Measurements from ENCODE around the gene SCRN2. TPM values are rescaled to one million over a fixed set of nuclear protein-coding genes. Genes with fewer than 3 reads are reported as not detected.

The SCRN2 gene
- total and polyA plus RNA-seq, 2 experiments from 2014 or later, result 40.6 to 45.5 TPM

- TF ChIP-seq, protein P1, sequence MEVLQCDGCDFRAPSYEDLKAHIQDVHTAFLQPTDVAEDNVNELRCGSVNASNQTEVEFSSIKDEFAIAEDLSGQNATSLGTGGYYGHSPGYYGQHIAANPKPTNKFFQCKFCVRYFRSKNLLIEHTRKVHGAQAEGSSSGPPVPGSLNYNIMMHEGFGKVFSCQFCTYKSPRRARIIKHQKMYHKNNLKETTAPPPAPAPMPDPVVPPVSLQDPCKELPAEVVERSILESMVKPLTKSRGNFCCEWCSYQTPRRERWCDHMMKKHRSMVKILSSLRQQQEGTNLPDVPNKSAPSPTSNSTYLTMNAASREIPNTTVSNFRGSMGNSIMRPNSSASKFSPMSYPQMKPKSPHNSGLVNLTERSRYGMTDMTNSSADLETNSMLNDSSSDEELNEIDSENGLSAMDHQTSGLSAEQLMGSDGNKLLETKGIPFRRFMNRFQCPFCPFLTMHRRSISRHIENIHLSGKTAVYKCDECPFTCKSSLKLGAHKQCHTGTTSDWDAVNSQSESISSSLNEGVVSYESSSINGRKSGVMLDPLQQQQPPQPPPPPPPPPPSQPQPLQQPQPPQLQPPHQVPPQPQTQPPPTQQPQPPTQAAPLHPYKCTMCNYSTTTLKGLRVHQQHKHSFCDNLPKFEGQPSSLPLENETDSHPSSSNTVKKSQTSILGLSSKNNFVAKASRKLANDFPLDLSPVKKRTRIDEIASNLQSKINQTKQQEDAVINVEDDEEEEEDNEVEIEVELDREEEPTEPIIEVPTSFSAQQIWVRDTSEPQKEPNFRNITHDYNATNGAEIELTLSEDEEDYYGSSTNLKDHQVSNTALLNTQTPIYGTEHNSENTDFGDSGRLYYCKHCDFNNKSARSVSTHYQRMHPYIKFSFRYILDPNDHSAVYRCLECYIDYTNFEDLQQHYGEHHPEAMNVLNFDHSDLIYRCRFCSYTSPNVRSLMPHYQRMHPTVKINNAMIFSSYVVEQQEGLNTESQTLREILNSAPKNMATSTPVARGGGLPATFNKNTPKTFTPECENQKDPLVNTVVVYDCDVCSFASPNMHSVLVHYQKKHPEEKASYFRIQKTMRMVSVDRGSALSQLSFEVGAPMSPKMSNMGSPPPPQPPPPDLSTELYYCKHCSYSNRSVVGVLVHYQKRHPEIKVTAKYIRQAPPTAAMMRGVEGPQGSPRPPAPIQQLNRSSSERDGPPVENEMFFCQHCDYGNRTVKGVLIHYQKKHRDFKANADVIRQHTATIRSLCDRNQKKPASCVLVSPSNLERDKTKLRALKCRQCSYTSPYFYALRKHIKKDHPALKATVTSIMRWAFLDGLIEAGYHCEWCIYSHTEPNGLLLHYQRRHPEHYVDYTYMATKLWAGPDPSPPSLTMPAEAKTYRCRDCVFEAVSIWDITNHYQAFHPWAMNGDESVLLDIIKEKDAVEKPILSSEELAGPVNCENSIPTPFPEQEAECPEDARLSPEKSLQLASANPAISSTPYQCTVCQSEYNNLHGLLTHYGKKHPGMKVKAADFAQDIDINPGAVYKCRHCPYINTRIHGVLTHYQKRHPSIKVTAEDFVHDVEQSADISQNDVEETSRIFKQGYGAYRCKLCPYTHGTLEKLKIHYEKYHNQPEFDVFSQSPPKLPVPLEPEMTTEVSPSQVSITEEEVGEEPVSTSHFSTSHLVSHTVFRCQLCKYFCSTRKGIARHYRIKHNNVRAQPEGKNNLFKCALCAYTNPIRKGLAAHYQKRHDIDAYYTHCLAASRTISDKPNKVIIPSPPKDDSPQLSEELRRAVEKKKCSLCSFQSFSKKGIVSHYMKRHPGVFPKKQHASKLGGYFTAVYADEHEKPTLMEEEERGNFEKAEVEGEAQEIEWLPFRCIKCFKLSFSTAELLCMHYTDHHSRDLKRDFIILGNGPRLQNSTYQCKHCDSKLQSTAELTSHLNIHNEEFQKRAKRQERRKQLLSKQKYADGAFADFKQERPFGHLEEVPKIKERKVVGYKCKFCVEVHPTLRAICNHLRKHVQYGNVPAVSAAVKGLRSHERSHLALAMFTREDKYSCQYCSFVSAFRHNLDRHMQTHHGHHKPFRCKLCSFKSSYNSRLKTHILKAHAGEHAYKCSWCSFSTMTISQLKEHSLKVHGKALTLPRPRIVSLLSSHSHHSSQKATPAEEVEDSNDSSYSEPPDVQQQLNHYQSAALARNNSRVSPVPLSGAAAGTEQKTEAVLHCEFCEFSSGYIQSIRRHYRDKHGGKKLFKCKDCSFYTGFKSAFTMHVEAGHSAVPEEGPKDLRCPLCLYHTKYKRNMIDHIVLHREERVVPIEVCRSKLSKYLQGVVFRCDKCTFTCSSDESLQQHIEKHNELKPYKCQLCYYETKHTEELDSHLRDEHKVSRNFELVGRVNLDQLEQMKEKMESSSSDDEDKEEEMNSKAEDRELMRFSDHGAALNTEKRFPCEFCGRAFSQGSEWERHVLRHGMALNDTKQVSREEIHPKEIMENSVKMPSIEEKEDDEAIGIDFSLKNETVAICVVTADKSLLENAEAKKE (CRISPR knock-in tag; IDR thresholded peaks at IDR 0.05), result no peak
Observed at GRCh38 chr17:47838636-47839035, 2.4 kb downstream of the SCRN2 start (continued).

DNA sequence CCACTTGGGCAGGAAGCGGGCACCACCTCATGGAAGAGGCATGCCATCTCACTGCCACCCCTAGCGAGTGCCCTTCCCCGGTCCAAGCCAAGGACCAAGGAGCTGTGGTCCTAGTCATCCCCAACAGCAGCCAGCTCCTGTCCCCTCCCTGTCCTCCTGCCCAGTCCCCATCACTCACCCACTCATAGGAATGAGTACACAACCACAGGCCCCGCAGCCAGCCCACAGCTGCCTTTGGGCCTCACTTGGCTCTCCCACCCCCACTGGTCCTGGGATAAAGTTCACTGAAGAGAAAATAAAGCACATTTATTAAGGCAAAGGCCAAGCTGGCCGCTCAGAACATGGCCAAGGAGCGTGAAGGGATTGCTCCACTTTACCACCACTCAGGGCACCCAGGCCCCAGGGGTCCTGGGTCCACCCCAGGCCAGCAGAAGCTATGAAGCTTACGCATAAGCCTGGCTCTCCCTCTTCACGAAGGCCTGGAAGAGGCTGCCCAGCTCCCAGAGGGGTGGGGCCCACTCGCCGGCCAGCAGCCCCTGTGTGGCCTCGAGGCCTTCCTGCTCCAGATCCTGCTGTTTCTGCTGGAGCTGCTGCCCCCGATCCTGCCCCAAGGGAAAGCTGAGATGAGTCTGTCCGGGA, 3.6 kb downstream of the SCRN2 start:
- H3K4me2 ChIP-seq, result no peak overlapping the region
- H3K27ac ChIP-seq (ENCODE audit: low read depth), result no peak overlapping the region
- H3K4me1 ChIP-seq (ENCODE audit: insufficient read depth), result peaks cover 6% of the 10 kb centered on the region; the same call in 1 of the 2 replicates
- H3K27me3 ChIP-seq (ENCODE audit: insufficient read depth), result peaks cover 4% of the 10 kb centered on the region
- H4K20me1 ChIP-seq (replicated peaks; ENCODE audit: insufficient read depth), result no peaks in the 10 kb centered on the region
- H3K27ac Mint-ChIP-seq, result no peak overlapping the region
- peaks cover 28% of the 10 kb centered on the region for H3K27me3 Mint-ChIP-seq (ENCODE audit: insufficient read depth, low read depth, poor library complexity)
- H3K36me3 ChIP-seq (ENCODE audit: insufficient read depth), result no peaks in the 10 kb centered on the region
- no peak overlapping the region for H2AFZ ChIP-seq
- H3K4me3 ChIP-seq, result no peak overlapping the region
- DNase-seq (ENCODE audit: low spot score) (no peak), ATAC-seq (no peak)
- H3F3A ChIP-seq (replicated peaks; ENCODE audit: low read depth), result no peaks in the 10 kb centered on the region
- H3K4me1 Mint-ChIP-seq, result peaks cover 14% of the 10 kb centered on the region
- peaks cover 3% of the 10 kb centered on the region; the same call in 1 of the 3 replicates for H3K36me3 Mint-ChIP-seq (ENCODE audit: low read depth)
- no peaks in the 10 kb centered on the region; the same call in 1 of the 2 replicates for H3K79me2 ChIP-seq (replicated peaks; ENCODE audit: insufficient read depth)
- no peaks in the 10 kb centered on the region; the same call in 2 of the 3 replicates for H3K9me3 Mint-ChIP-seq
- no peaks in the 10 kb centered on the region for H3K9me2 ChIP-seq (ENCODE audit: insufficient read depth)
- H3K4me3 Mint-ChIP-seq, result no peak overlapping the region
- no peak for TF ChIP-seq ZNF114 (CRISPR knock-in tag; IDR thresholded peaks at IDR 0.05)
- TF ChIP-seq, protein P2, sequence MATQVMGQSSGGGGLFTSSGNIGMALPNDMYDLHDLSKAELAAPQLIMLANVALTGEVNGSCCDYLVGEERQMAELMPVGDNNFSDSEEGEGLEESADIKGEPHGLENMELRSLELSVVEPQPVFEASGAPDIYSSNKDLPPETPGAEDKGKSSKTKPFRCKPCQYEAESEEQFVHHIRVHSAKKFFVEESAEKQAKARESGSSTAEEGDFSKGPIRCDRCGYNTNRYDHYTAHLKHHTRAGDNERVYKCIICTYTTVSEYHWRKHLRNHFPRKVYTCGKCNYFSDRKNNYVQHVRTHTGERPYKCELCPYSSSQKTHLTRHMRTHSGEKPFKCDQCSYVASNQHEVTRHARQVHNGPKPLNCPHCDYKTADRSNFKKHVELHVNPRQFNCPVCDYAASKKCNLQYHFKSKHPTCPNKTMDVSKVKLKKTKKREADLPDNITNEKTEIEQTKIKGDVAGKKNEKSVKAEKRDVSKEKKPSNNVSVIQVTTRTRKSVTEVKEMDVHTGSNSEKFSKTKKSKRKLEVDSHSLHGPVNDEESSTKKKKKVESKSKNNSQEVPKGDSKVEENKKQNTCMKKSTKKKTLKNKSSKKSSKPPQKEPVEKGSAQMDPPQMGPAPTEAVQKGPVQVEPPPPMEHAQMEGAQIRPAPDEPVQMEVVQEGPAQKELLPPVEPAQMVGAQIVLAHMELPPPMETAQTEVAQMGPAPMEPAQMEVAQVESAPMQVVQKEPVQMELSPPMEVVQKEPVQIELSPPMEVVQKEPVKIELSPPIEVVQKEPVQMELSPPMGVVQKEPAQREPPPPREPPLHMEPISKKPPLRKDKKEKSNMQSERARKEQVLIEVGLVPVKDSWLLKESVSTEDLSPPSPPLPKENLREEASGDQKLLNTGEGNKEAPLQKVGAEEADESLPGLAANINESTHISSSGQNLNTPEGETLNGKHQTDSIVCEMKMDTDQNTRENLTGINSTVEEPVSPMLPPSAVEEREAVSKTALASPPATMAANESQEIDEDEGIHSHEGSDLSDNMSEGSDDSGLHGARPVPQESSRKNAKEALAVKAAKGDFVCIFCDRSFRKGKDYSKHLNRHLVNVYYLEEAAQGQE (IDR thresholded peaks at IDR 0.05; ENCODE audit: unreplicated experiment), result no peak
- no peak for TF ChIP-seq EZH2phosphoT487 (IDR thresholded peaks at IDR 0.05; ENCODE audit: unreplicated experiment)
- TF ChIP-seq, protein P1 (CRISPR knock-in tag; IDR thresholded peaks at IDR 0.05), result no peak
- no peak for TF ChIP-seq POLR2AphosphoS5 (IDR thresholded peaks at IDR 0.05; ENCODE audit: low read depth)
